ENCODE measurements around the gene KDM2A. TPM values are rescaled to one million over a fixed set of nuclear protein-coding genes. Genes with fewer than 3 reads are reported as not detected.
A peak's percentile ranks its signal among the peaks of the same experiment; 100 is the strongest.
"Not testable (repeated sequence)": the region's sequence is repeated elsewhere in the genome, so short reads cannot be mapped to it uniquely, and the experiment has no call there.

The KDM2A gene
- total RNA-seq, 1 donor from 2014 or later = 70.4 TPM

GRCh38 chr11:67120881-67121710, 2.0 kb downstream of the KDM2A start:
- peaks cover 8% of the 10 kb centered on the region for H3K4me1 Mint-ChIP-seq (ENCODE audit: low read depth, unreplicated experiment)
- no peak for TF ChIP-seq EZH2 (IDR thresholded peaks at IDR 0.05; ENCODE audit: insufficient read depth, low read length)
- TF ChIP-seq CTCF (IDR thresholded peaks at IDR 0.05; ENCODE audit: insufficient read depth, low read depth, low read length) = no peak

GRCh38 chr11:67123801-67124200, 4.7 kb downstream of the KDM2A start:
- not testable (repeated sequence) for FAIRE-seq; H3K27ac ChIP-seq (ENCODE audit: low read depth, low read length); H3K9me3 Mint-ChIP-seq (ENCODE audit: unreplicated experiment); H3K27ac Mint-ChIP-seq (ENCODE audit: unreplicated experiment); H3K4me3 ChIP-seq (ENCODE audit: insufficient read depth, low read depth, low read length); H3K4me3 Mint-ChIP-seq (ENCODE audit: unreplicated experiment); H3K4me2 ChIP-seq (ENCODE audit: low read length); H3K9me3 ChIP-seq (ENCODE audit: insufficient read depth, low read depth, low read length); H3K27me3 ChIP-seq (ENCODE audit: insufficient read depth, low read length); H3K36me3 ChIP-seq (ENCODE audit: insufficient read depth, low read length); H3K9ac ChIP-seq (ENCODE audit: low read length); H3K36me3 Mint-ChIP-seq (ENCODE audit: low read depth, unreplicated experiment); H3K27me3 Mint-ChIP-seq (ENCODE audit: low read depth, unreplicated experiment); H3K4me1 Mint-ChIP-seq (ENCODE audit: low read depth, unreplicated experiment); DNase-seq (ENCODE audit: low read depth); H3K4me1 ChIP-seq (ENCODE audit: insufficient read depth, low read length); H2AFZ ChIP-seq (ENCODE audit: low read depth, low read length)
- H3K79me2 ChIP-seq (ENCODE audit: insufficient read depth, low read length) = peaks cover 94% of the 10 kb centered on the region
- peaks cover 77% of the 10 kb centered on the region for H4K20me1 ChIP-seq (ENCODE audit: insufficient read depth, low read length)

More at GRCh38 chr11:67120881-67121710, 2.0 kb downstream of the KDM2A start:
- H3K9me3 Mint-ChIP-seq (ENCODE audit: unreplicated experiment) = no peaks in the 10 kb centered on the region
- Histone ChIP-seq H3K9me3 (ENCODE audit: insufficient read depth, low read depth, low read length) (no peaks in the 10 kb centered on the region), H3K9ac (ENCODE audit: low read length) (peak overlapping the region; percentile 95), H3K79me2 (ENCODE audit: insufficient read depth, low read length) (peaks cover 69% of the 10 kb centered on the region), H3K36me3 (ENCODE audit: insufficient read depth, low read length) (no peaks in the 10 kb centered on the region), H3K4me1 (ENCODE audit: insufficient read depth, low read length) (peaks cover 5% of the 10 kb centered on the region), H3K27ac (ENCODE audit: low read depth, low read length) (peak overlapping the region; percentile 83), H3K4me3 (ENCODE audit: insufficient read depth, low read depth, low read length) (peak overlapping the region; percentile 99), H3K4me2 (ENCODE audit: low read length) (peak overlapping the region; percentile 87), H2AFZ (ENCODE audit: low read depth, low read length) (no peak overlapping the region), H3K27me3 (ENCODE audit: insufficient read depth, low read length) (no peaks in the 10 kb centered on the region), H4K20me1 (ENCODE audit: insufficient read depth, low read length) (peaks cover 56% of the 10 kb centered on the region)
- H3K27ac Mint-ChIP-seq (ENCODE audit: unreplicated experiment) = peak overlapping the region; percentile 97
- H3K4me3 Mint-ChIP-seq (ENCODE audit: unreplicated experiment) = peak overlapping the region; percentile 96
- FAIRE-seq (no peak), DNase-seq (ENCODE audit: low read depth) (peak; percentile 27)
- peaks cover 2% of the 10 kb centered on the region for H3K36me3 Mint-ChIP-seq (ENCODE audit: low read depth, unreplicated experiment)
- no peaks in the 10 kb centered on the region for H3K27me3 Mint-ChIP-seq (ENCODE audit: low read depth, unreplicated experiment)

- not testable (repeated sequence) for H3K4me2 ChIP-seq (ENCODE audit: low read length); H3K4me1 ChIP-seq (ENCODE audit: insufficient read depth, low read length); H2AFZ ChIP-seq (ENCODE audit: low read depth, low read length); H3K9me3 ChIP-seq (ENCODE audit: insufficient read depth, low read depth, low read length); H3K27me3 Mint-ChIP-seq (ENCODE audit: low read depth, unreplicated experiment); H3K4me3 ChIP-seq (ENCODE audit: insufficient read depth, low read depth, low read length); H3K36me3 ChIP-seq (ENCODE audit: insufficient read depth, low read length); H3K9ac ChIP-seq (ENCODE audit: low read length); H3K27me3 ChIP-seq (ENCODE audit: insufficient read depth, low read length); H3K4me3 Mint-ChIP-seq (ENCODE audit: unreplicated experiment); H3K27ac ChIP-seq (ENCODE audit: low read depth, low read length); H3K4me1 Mint-ChIP-seq (ENCODE audit: low read depth, unreplicated experiment); DNase-seq (ENCODE audit: low read depth); H3K9me3 Mint-ChIP-seq (ENCODE audit: unreplicated experiment); FAIRE-seq; H3K36me3 Mint-ChIP-seq (ENCODE audit: low read depth, unreplicated experiment); H3K27ac Mint-ChIP-seq (ENCODE audit: unreplicated experiment)
- Histone ChIP-seq H4K20me1 (ENCODE audit: insufficient read depth, low read length) (peaks cover 76% of the 10 kb centered on the region), H3K79me2 (ENCODE audit: insufficient read depth, low read length) (peaks cover 95% of the 10 kb centered on the region)
Measured at GRCh38 chr11:67126243-67126642, 7.2 kb downstream of the KDM2A start.

Measured in astrocyte (in vitro differentiated cells and primary cell).